Parathyroid adenoma (tissue), 2 donors: ENCODE data around the gene CHST11.

Source experiments
- H2AFZ ChIP-seq: fragments of 300-600 bp; sonication (generic); one replicate; pipeline ENCODE4 v1.7.0; 2017; ENCODE audit warnings: antibody characterized with exemption, mild to moderate bottlenecking
- H3K27ac ChIP-seq: fragments of 300-600 bp; sonication (generic); one replicate; pipeline ENCODE4 v1.7.0; 2017
- H3K27me3 ChIP-seq: fragments of 300-600 bp; sonication (generic); one replicate; pipeline ENCODE4 v1.7.0; 2017; ENCODE audit warnings: low read length; ENCODE audit not compliant: control insufficient read depth, insufficient read depth
- H3K36me3 ChIP-seq: fragments of 300-600 bp; sonication (generic); one replicate; pipeline ENCODE4 v1.7.0; 2017; ENCODE audit warnings: low read length; ENCODE audit not compliant: control insufficient read depth, insufficient read depth
- H3K4me1 ChIP-seq: fragments of 300-600 bp; sonication (generic); one replicate; pipeline ENCODE4 v1.7.0; 2017; ENCODE audit warnings: control low read depth
- H3K4me2 ChIP-seq: fragments of 300-600 bp; sonication (generic); one replicate; pipeline ENCODE4 v1.7.0; 2017; ENCODE audit warnings: low read length
- H3K4me3 ChIP-seq: fragments of 300-600 bp; sonication (generic); one replicate; pipeline ENCODE4 v1.7.0; 2017; ENCODE audit warnings: low read depth, low read length
- H3K79me2 ChIP-seq: fragments of 300-600 bp; sonication (generic); one replicate; pipeline ENCODE4 v1.7.0; 2017; ENCODE audit warnings: control low read depth
- H3K9ac ChIP-seq: fragments of 300-600 bp; sonication (generic); one replicate; pipeline ENCODE4 v1.7.0; 2017; ENCODE audit warnings: mild to moderate bottlenecking
- H3K9me3 ChIP-seq: fragments of 300-600 bp; sonication (generic); one replicate; pipeline ENCODE4 v1.7.0; 2017; ENCODE audit warnings: low read length; ENCODE audit not compliant: control insufficient read depth
- CTCF ChIP-seq: fragments of 300-600 bp; sonication (generic); IDR thresholded peaks from one replicate; pipeline ENCODE4 v1.7.0; 2017; ENCODE audit warnings: antibody characterized with exemption, mild to moderate bottlenecking
- donor health status: primary hyperparathyroidism.

Gene CHST11

GRCh38 chr12:104415342-104415980 lies 41.3 kb upstream of the CHST11 start:
- H3K36me3 ChIP-seq: no peaks in the 10 kb centered on the region
- H3K9me3 ChIP-seq: no peaks in the 10 kb centered on the region
- no peaks in the 10 kb centered on the region for H3K27me3 ChIP-seq
- H3K9ac ChIP-seq: no peak overlapping the region
- no peak overlapping the region for H2AFZ ChIP-seq
- H3K4me1 ChIP-seq: no peaks in the 10 kb centered on the region
- no peaks in the 10 kb centered on the region for H3K79me2 ChIP-seq
- no peak overlapping the region for H3K27ac ChIP-seq
- H3K4me2 ChIP-seq: no peak overlapping the region
- no peak overlapping the region for H3K4me3 ChIP-seq
- no peak for TF ChIP-seq CTCF

DNA sequence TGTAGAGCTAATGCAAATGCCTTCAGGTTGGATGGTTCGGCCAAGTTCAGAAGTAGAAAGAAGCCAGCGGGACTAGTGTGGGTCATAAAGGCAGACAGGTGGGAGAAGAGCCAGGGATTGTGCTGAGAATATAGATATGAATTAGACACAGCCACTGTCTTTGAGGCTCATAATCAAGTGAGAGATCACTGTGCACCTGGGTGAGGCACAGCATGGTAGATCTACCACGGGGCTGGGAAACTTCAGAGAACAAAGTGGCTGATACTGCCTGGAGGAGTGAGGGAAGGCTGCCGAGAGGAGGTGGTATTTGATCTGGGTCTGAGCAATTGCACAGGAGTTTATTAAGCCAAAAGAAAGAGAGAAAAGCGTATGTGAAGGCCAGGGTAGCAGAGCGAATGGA lies 40.6 kb upstream of the CHST11 start:
- no peak for TF ChIP-seq CTCF
- H3K4me1 ChIP-seq: no peaks in the 10 kb centered on the region
- H3K79me2 ChIP-seq: no peaks in the 10 kb centered on the region
- no peak overlapping the region for H3K4me3 ChIP-seq
- H3K4me2 ChIP-seq: no peak overlapping the region
- H3K27me3 ChIP-seq: no peaks in the 10 kb centered on the region
- H3K9ac ChIP-seq: no peak overlapping the region
- H2AFZ ChIP-seq: no peak overlapping the region
- no peaks in the 10 kb centered on the region for H3K36me3 ChIP-seq
- no peaks in the 10 kb centered on the region for H3K9me3 ChIP-seq
- no peak overlapping the region for H3K27ac ChIP-seq

DNA sequence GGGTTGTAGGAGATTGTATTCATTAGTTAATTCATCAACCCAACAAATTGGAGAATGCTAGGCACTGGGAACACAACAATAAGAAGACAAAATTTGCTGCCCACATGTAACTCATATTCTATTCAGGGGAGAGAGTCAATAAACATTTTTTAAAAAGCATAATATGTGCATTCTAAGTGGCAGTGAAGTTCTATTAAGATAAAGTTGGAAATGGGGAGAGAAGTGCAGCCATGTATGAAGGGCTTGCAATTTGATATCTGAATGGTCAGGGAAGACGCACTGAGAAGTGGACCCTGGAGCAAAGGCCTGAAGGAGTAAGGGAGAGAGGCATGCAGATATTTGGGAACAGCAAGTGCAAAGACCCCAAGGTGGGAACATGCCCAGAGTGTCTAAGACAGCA lies 40.2 kb upstream of the CHST11 start:
- no peak overlapping the region for H3K4me2 ChIP-seq
- no peaks in the 10 kb centered on the region for H3K9me3 ChIP-seq
- H3K4me3 ChIP-seq: no peak overlapping the region
- H2AFZ ChIP-seq: no peak overlapping the region
- no peak overlapping the region for H3K9ac ChIP-seq
- TF ChIP-seq CTCF: no peak
- H3K79me2 ChIP-seq: no peaks in the 10 kb centered on the region
- no peaks in the 10 kb centered on the region for H3K4me1 ChIP-seq
- no peaks in the 10 kb centered on the region for H3K36me3 ChIP-seq
- no peak overlapping the region for H3K27ac ChIP-seq
- H3K27me3 ChIP-seq: no peaks in the 10 kb centered on the region

- H3K27me3 ChIP-seq: no peaks in the 10 kb centered on the region
Observed at GRCh38 chr12:104419717-104420116, 37.0 kb upstream of the CHST11 start.

More at GRCh38 chr12:104419717-104420116, 37.0 kb upstream of the CHST11 start:
- Histone ChIP-seq H3K27ac (no peak overlapping the region), H3K79me2 (no peaks in the 10 kb centered on the region), H3K9me3 (no peaks in the 10 kb centered on the region), H3K4me3 (no peak overlapping the region), H3K4me2 (no peak overlapping the region), H2AFZ (no peak overlapping the region), H3K9ac (no peak overlapping the region), H3K36me3 (no peaks in the 10 kb centered on the region), H3K4me1 (no peaks in the 10 kb centered on the region)
- TF ChIP-seq CTCF: no peak
